IMR-90 (cell line): ENCODE results near the gene SLX4IP. TPM values are rescaled to one million over a fixed set of nuclear protein-coding genes. Genes with fewer than 3 reads are reported as not detected.

Experiments used
- ATAC-seq: fragments of 200-7000 bp; cut with Tn5 transposase; 2 replicates; pipeline ENCODE4 v1.9.1; 2020; ENCODE audit warnings: low read depth, mild to moderate bottlenecking, moderate library complexity
- BruUV-seq: library from RNA; stranded (reverse); fragments of 400-500 nt; replicated peaks from 2 replicates; lab custom pipeline; 2021; lab: Mats Ljungman, UMichigan
- CTCF ChIA-PET: fragments of 300-600 bp; formaldehyde crosslinking; extraction: SDS; loops from one replicate; lab custom pipeline; 2021; ENCODE audit warnings: antibody characterized with exemption; lab: Yijun Ruan, JAX
- POLR2A ChIA-PET: fragments of 300-600 bp; sonication (Branson Sonifier 250); formaldehyde crosslinking; loops from one replicate; lab custom pipeline; 2022; ENCODE audit warnings: antibody characterized with exemption; ENCODE audit not compliant: unreplicated experiment; lab: Charles Lee
- DNase-seq: peaks from one replicate; pipeline ENCODE4 v3.0.0; 2013
- H2AFZ ChIP-seq: replicated peaks from 2 replicates; pipeline ENCODE3; 2013; ENCODE audit warnings: low read length, mild to moderate bottlenecking; ENCODE audit not compliant: poor library complexity
- H2AK5ac ChIP-seq: 2 replicates; pipeline ENCODE4 v1.6.1; 2013; ENCODE audit warnings: low read depth, low read length, inconsistent platforms
- H2AK9ac ChIP-seq: replicated peaks from 2 replicates; pipeline ENCODE3; 2013; ENCODE audit warnings: mild to moderate bottlenecking, low read depth, low read length, moderate library complexity; ENCODE audit not compliant: poor library complexity
- H2BK120ac ChIP-seq: 2 replicates; pipeline ENCODE4 v1.6.1; 2013; ENCODE audit warnings: low read depth, low read length, inconsistent platforms
- H2BK15ac ChIP-seq: 3 replicates; pipeline ENCODE4 v1.6.1; 2013; ENCODE audit warnings: low read depth, low read length, inconsistent platforms
- H2BK20ac ChIP-seq: 2 replicates; pipeline ENCODE4 v1.6.1; 2013; ENCODE audit warnings: low read depth, mild to moderate bottlenecking, inconsistent platforms, low read length, moderate library complexity
- H2BK5ac ChIP-seq: 2 replicates; pipeline ENCODE4 v1.6.1; 2013; ENCODE audit warnings: mild to moderate bottlenecking, low read depth, low read length, inconsistent platforms; ENCODE audit not compliant: poor library complexity, severe bottlenecking
- H3K14ac ChIP-seq: replicated peaks from 2 replicates; pipeline ENCODE4 v1.6.1; 2013; ENCODE audit warnings: low read depth, low read length, inconsistent platforms
- H3K18ac ChIP-seq: 2 replicates; pipeline ENCODE4 v1.6.1; 2013; ENCODE audit warnings: low read depth, low read length, control low read depth
- H3K23ac ChIP-seq: 2 replicates; pipeline ENCODE4 v1.6.1; 2013; ENCODE audit warnings: low read depth, low read length, inconsistent platforms
- H3K27ac ChIP-seq: 2 replicates; pipeline ENCODE4 v1.5.1; 2013; ENCODE audit warnings: mild to moderate bottlenecking, control low read depth, low read length; ENCODE audit not compliant: insufficient read depth
- H3K27me3 ChIP-seq: 2 replicates; pipeline ENCODE4 v1.6.1; 2013; ENCODE audit warnings: low read length; ENCODE audit not compliant: control insufficient read depth, insufficient read depth
- H3K36me3 ChIP-seq: 2 replicates; pipeline ENCODE4 v1.6.1; 2013; ENCODE audit warnings: low read length, mixed read lengths; ENCODE audit not compliant: control insufficient read depth, insufficient read depth
- H3K4ac ChIP-seq: 2 replicates; pipeline ENCODE4 v1.6.1; 2013; ENCODE audit warnings: low read depth, low read length, inconsistent platforms
- H3K4me1 ChIP-seq: 2 replicates; pipeline ENCODE4 v1.6.1; 2013; ENCODE audit warnings: low read length, mixed read lengths; ENCODE audit not compliant: control insufficient read depth, insufficient read depth
- H3K4me2 ChIP-seq: 2 replicates; pipeline ENCODE4 v1.6.1; 2013; ENCODE audit warnings: low read depth, mild to moderate bottlenecking, control low read depth, low read length, moderate library complexity
- H3K4me3 ChIP-seq: 2 replicates; pipeline ENCODE4 v1.5.1; 2013; ENCODE audit warnings: low read depth, mild to moderate bottlenecking, control low read depth, low read length, moderate library complexity; ENCODE audit not compliant: insufficient read depth
- H3K56ac ChIP-seq: 2 replicates; pipeline ENCODE4 v1.6.1; 2013; ENCODE audit warnings: low read length, inconsistent platforms; ENCODE audit not compliant: insufficient read depth; ENCODE audit errors: extremely low read depth
- H3K79me1 ChIP-seq, 2 experiments: 2 replicates each; pipeline ENCODE4 v1.6.1; 2013; ENCODE audit warnings: low read length in 2 of 2, inconsistent platforms in 1 of 2, low read depth in 1 of 2
- H3K9ac ChIP-seq: 2 replicates; pipeline ENCODE4 v1.6.1; 2013; ENCODE audit warnings: low read depth, low read length, control low read depth
- H3K9me1 ChIP-seq: 2 replicates; pipeline ENCODE4 v1.6.1; 2013; ENCODE audit warnings: low read length, inconsistent platforms; ENCODE audit not compliant: insufficient read depth
- H3K9me3 ChIP-seq: 2 replicates; pipeline ENCODE4 v1.6.1; 2013; ENCODE audit warnings: low read length; ENCODE audit not compliant: control insufficient read depth, insufficient read depth
- H4K20me1 ChIP-seq: 2 replicates; pipeline ENCODE4 v1.6.1; 2013; ENCODE audit warnings: low read length, inconsistent platforms; ENCODE audit not compliant: insufficient read depth
- H4K5ac ChIP-seq: 2 replicates; pipeline ENCODE4 v1.6.1; 2013; ENCODE audit warnings: mild to moderate bottlenecking, low read depth, low read length, control low read depth
- H4K8ac ChIP-seq, 2 experiments: 2 replicates each; pipeline ENCODE4 v1.6.1; 2013; ENCODE audit warnings: low read depth in 2 of 2, low read length in 2 of 2, control low read depth in 1 of 2, inconsistent platforms in 1 of 2
- H4K91ac ChIP-seq: 2 replicates; pipeline ENCODE4 v1.6.1; 2013; ENCODE audit warnings: low read depth, low read length, inconsistent platforms; ENCODE audit not compliant: insufficient read depth
- SMC3 ChIP-seq: fragments of 150-350 bp; IDR thresholded peaks from 2 replicates; pipeline ENCODE4 v1.6.1; 2016; ENCODE audit warnings: low read depth, mild to moderate bottlenecking, antibody characterized with exemption, low read length, moderate library complexity
- WGBS, 2 experiments: methylation state at CpG; one replicate each; pipeline versions ENCODE4 v1.1.5 to v1.1.7; 2013; ENCODE audit warnings: missing lambda C conversion rate in 2 of 2; ENCODE audit not compliant: insufficient read length in 1 of 2; ENCODE audit errors: extremely low coverage in 2 of 2; 5-methylcytosine and 5-hydroxymethylcytosine counted together
- dilution Hi-C: fragments of 300-500 bp; cut with HindIII; formaldehyde crosslinking; loops from one replicate; pipeline ENCODE4 v1.14.3; 2018; ENCODE audit warnings: low sequenced_read_pairs; ENCODE audit not compliant: unreplicated experiment
- in situ Hi-C: fragments of 300-500 bp; cut with MboI; formaldehyde crosslinking; loops from 3 replicates; pipeline ENCODE4 v1.14.3; 2019; ENCODE audit warnings: low sequenced_read_pairs, inconsistent platforms, mixed read lengths
- intact Hi-C: fragments of 100-400 bp; cut with micrococcal nuclease; formaldehyde crosslinking; loops from 2 replicates; pipeline ENCODE4 v1.10.0; 2022
- polyA plus RNA-seq, 3 experiments: library from polyadenylated mRNA; depleted of rRNA; stranded (reverse); fragments of >200 nt; gene quantifications; 2 replicates each; pipeline ENCODE4 v1.2.3, GENCODE V29; 2012; ENCODE audit warnings: low replicate concordance in 1 of 3
- total RNA-seq: library from RNA; depleted of rRNA; stranded (reverse); fragments of >200 nt; gene quantifications from 2 replicates; pipeline ENCODE4 v1.2.3, GENCODE V29; 2012
- TF ChIP-seq, protein P1 (sequence below): fragments of 150-350 bp; IDR thresholded peaks from 2 replicates; pipeline ENCODE4 v1.6.1; 2016; ENCODE audit warnings: low read depth, mild to moderate bottlenecking, low read length, moderate library complexity, borderline replicate concordance

Gene SLX4IP
- total and polyA plus RNA-seq, 2 of the 4 experiments (the other 2 are of a cell fraction) = 1.3 to 5.9 TPM

DNA sequence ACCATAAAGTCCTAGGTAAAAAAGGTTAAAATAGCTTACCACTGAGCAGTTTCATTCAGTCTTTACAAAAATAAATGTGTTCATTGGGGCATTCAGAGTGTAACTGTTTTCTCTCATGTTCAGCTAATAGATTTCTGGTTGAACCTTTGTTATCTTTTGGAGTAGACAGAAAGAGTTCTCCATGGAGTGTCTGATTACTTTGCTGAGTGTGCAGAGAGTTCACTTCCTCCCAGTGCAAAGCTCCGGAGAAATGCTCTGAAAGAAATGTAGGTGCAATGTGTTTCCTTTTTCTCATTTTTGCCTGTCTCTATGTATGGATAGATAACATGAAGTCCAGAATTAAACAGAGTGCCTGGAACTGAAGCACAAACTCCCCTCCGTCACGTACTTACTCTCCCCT lies 186.0 kb downstream of the SLX4IP start:
- CTCF ChIA-PET = interaction anchor here (1.0 kb wide), 1 partner anchor 10 kb away, joined by 5 read pairs; no protein-coding TSS in a partner anchor
- peak overlapping the region; percentile 5; the same call in 1 of the 2 replicates for H2BK20ac ChIP-seq
- peaks cover 0 to 3% of the 10 kb centered on the region in 2 experiments; a peak in 1 of 4 replicates for H3K79me1 ChIP-seq
- H2BK120ac ChIP-seq = no peak overlapping the region
- dilution Hi-C loops (no loop called here), intact Hi-C loops (no loop called here), in situ Hi-C loops (no loop called here)
- H3K4me3 ChIP-seq = no peak overlapping the region
- no peak overlapping the region for H2AK9ac ChIP-seq
- H3K18ac ChIP-seq = no peak overlapping the region
- WGBS, 2 experiments = no CpG with 5 or more reads among the region's 3 CpGs
- H2AK5ac ChIP-seq = no peak overlapping the region; the same call in 1 of the 2 replicates
- no peak overlapping the region for H3K56ac ChIP-seq
- peaks cover 9% of the 10 kb centered on the region for H3K9me1 ChIP-seq
- no peak overlapping the region for H2AFZ ChIP-seq
- no peaks in the 10 kb centered on the region for H3K9me3 ChIP-seq
- no TSS peak for BruUV-seq
- H4K91ac ChIP-seq = peak overlapping the region; percentile 22; the same call in 1 of the 2 replicates
- TF ChIP-seq SMC3 = no peak
- TF ChIP-seq, protein P1, sequence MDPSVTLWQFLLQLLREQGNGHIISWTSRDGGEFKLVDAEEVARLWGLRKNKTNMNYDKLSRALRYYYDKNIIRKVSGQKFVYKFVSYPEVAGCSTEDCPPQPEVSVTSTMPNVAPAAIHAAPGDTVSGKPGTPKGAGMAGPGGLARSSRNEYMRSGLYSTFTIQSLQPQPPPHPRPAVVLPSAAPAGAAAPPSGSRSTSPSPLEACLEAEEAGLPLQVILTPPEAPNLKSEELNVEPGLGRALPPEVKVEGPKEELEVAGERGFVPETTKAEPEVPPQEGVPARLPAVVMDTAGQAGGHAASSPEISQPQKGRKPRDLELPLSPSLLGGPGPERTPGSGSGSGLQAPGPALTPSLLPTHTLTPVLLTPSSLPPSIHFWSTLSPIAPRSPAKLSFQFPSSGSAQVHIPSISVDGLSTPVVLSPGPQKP = no peak
- no peaks in the 10 kb centered on the region for H3K27me3 ChIP-seq
- H3K4ac ChIP-seq = 0 out of 2 replicates have a peak overlapping the region, but pooled peaks have one; percentile 35
- no peak overlapping the region for H3K23ac ChIP-seq
- no peak overlapping the region for H4K5ac ChIP-seq
- H3K27ac ChIP-seq = no peak overlapping the region
- H4K8ac ChIP-seq = no peak overlapping the region
- peak overlapping the region; percentile 59; the same call in 1 of the 3 replicates for H2BK15ac ChIP-seq
- no peak for ATAC-seq
- H3K9ac ChIP-seq = no peak overlapping the region
- H3K4me2 ChIP-seq = no peak overlapping the region
- H3K36me3 ChIP-seq = no peaks in the 10 kb centered on the region
- H3K4me1 ChIP-seq = peaks cover 11% of the 10 kb centered on the region
- DNase-seq = no peak
- POLR2A ChIA-PET = no interaction called here
- no peak overlapping the region for H3K14ac ChIP-seq
- H4K20me1 ChIP-seq = no peaks in the 10 kb centered on the region
- H2BK5ac ChIP-seq = no peak overlapping the region
